Adipose tissue (tissue), 3 donors: ENCODE data around the gene RUSF1. TPM values are rescaled to one million over a fixed set of nuclear protein-coding genes. Genes with fewer than 3 reads are reported as not detected.
"Not testable (repeated sequence)": the region's sequence is repeated elsewhere in the genome, so short reads cannot be mapped to it uniquely, and the experiment has no call there.

Experiments used
- H3K27ac ChIP-seq: one replicate; pipeline ENCODE4 v1.5.1; 2013; ENCODE audit warnings: low read depth, low read length
- WGBS, 3 donors: extraction: QIAGEN DNeasy Blood & Tissue Kit; methylation state at CpG; one replicate each; pipeline ENCODE4 v1.1.7; 2013; 5-methylcytosine and 5-hydroxymethylcytosine counted together
- polyA plus RNA-seq, 3 donors: library from polyadenylated mRNA; stranded (reverse); fragments of 200-250 nt; gene quantifications; one replicate each; pipeline ENCODE4 v1.2.3, GENCODE V29; 2013
- donor health status: healthy with polysubstance abuse.
- donor health status: Bipolar disorder and iron deficiency.
- donor health status: healthy.

Gene RUSF1
- polyA plus RNA-seq, 3 donors: 34.0 to 65.8 (median 45.4) TPM

DNA sequence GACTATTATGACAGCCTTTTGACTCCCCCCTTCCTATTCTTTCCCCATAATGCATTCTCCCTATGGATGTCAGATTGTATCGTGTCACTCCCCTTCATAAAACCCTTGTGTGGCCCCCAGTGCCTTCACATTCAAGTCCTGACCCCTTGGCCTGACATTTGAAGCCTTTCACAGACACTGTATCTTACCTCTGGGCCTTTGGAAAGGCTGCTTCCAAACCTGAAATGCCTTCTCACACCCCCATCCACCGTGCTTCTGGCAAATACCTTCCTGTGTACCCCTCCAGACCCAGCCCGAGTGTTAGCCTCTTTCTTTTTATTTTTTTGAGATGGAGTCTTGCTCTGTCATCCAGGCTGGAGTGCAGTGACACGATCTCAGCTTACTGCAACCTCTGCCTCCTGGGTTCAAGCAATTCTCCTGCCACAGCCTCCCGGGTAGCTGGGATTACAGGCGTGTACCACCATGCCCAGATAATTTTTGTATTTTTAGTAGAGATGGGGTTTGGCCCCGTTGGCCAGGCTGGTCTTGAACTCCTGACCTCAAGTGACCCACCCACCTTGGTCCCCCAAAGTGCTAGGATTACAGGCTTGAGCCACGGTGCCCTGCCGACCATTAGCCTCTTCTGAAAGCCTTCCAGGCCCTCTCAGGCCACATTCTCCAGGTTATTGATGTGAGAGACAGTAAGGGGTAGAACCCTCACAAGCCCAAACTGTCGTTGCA is 46.8 kb downstream of the RUSF1 start:
- no peak overlapping the region for H3K27ac ChIP-seq

DNA sequence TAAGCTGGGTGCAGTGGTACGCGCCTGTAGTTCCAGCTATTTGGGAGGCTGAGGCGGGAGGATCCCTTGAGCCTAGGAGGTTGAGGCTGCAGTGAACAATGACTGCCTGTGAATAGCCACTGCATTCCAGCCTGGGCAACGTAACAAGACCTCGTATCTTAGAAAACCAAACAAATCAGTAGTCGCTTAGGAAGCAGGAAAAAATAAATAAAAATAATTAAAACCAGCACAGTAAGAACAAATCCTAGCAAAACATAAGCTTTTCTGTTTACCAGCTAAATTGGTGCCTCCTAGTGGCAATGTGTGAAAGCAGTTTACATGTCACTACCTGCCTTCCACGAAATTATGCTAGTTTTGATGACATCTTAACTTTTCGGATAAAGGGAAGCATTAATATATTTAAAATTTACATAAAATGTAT is 47.6 kb downstream of the RUSF1 start:
- WGBS, 3 donors: 43 to 47% (median 47%) methylated on average over 8 of the region's 8 CpGs
- H3K27ac ChIP-seq: no peak overlapping the region

More for the DNA sequence above, 46.8 kb downstream of the RUSF1 start:
- 87% methylated on average over 10 of the region's 10 CpGs for WGBS, 3 donors

DNA sequence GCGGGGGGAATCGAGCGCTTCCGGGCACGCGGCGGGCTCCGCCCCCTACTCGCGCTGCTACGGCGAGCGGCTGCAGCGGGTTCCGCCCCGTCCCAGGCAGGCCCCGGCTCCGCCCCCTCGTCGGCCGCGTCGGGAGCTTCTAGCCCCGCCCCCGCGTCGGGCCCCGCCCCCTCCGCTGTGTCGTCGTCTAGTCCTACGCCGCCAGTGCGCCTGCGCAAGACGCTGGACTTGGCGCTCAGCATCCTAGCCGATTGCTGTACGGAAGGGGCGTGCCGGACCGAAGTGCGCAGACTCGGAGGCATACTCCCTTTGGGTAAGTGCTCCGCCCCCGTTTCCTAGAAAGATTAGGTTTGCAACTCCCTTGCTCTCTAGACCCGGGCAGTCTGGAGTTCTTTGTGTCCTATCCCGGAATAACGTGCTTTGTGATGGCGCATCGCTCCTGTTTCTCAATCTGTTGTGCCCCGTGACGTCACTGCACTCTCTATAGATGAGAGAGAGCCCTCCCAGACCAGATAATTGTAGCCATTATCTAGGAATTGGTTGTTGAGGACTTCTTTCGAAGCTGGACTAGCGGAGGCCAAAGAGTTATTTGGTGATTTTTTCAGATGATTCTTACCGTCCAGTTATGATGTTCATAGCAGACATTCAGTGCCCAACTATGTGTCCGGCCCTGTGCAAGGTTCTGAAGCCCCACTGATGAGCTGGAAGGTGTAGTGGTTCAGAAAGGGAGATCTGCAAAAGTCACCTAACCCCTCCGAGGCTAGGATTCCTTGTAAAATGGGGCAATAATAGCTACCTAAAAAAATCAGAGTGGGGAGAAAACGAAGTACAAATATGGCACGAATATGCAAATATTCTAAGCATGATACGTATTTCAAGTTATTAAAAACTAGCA is 48.3 kb downstream of the RUSF1 start:
- peak overlapping the region; percentile 98 for H3K27ac ChIP-seq
- 3% methylated on average over 57 to 61 of the region's 61 CpGs for WGBS, 3 donors

DNA sequence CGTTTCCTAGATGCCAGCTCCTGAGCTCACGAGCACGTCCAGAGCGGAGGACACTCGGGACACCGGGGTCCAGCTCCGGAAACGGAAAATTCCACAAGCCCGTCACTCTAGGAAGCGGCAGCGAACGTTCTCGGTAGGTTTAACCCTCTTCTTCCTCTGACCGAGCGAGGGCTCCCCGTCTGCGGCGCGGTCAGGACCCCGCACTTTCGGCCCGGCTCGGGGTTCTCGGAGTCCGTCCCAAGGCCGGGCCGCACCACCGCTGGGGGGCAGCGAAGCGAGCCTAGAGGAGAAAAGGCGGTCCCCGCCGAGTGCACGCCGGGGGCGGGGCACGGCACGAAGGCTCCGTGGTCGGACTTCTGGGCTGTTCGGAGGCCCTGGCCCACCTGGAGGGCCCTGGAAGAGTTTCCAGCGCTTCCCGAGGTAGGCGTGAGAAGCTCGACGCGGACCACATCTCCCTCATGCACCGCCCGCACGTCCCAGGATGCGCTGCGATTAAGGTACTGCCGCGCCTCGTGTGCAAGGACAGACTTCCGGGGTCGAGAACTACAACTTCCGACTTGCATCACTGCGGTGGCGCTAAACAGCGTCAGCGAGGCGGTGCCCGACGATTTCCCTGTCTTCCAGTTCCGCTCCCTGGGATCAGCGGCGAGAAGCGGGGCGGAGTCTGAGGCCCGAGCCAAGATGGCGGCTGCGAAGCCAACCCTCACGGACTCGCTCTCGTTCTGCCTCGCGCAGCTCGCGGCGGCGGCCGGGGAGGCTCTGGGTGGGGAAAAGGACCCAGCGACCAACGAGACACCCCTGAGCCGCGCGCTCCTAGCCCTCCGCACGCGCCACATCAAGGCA is 49.1 kb downstream of the RUSF1 start, which contains the start of gene ARMC5:
ARMC5 (plus strand) TSS at position 658 of the 843 bp plus-strand sequence; CDS start at position 682, 24 bp downstream.
- H3K27ac ChIP-seq: peak within 1 kb of the TSS; percentile 98
- 0 to 1% (median 1%) methylated on average over 91 of the region's 91 CpGs for WGBS, 3 donors

DNA sequence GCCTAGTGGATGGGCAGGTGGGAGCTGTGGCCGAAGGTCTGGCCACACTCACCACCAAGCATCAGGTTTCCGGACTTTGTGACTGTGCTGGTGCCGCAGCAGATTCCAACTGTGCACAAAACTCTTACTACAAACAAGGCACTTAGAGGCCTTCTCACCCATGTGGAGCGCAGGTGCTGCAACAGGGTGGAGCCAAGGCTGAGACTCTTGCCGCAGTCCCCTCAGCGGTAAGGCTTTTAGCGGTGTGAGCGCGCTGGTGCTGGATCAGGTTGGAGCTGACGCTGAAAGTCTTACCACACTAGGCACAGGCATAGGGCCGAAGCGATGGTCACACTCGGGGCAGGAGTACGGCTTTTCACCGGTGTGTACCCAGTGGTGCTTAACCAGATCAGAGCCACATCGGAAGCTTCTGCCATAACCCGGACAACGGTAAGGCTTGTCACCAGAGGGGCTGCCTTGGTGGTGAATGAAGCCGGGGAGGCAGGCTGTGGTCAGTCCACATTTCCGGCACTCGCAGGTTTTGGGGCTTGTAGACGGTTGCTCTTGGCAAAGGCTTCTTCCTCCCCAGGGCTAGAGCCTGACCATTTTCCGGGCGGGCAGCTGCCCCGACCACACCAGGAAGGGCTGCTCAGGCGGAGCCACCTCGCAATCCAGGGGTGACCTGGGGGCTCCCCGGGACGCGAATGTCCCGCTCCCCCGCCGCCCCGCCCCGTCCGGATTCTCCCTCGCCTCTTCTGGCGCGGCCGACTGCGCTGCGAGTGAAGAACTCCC is 49.9 kb downstream of the RUSF1 start:
- WGBS, 3 donors: 1 to 2% (median 1%) methylated on average over 39 to 42 of the region's 42 CpGs
- H3K27ac ChIP-seq: peak overlapping the region; percentile 38

DNA sequence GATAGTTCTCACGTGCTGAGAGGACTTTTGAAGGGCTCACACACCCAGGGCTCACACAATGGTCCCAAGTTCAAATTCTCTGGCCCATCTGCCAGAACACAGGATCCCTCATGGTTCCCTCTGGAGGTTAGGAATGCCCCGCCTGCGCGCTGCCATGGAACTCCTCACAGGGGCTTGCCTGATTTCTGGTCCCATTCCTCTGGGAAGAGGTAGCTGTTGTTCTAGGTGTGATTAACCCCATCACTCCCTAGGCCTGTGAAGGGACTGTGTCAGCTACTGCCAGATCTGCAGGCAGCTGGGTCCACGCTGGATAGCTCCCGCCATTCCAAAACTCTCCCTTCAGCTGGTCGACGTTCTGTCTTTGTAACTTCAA is 51.2 kb downstream of the RUSF1 start:
- H3K27ac ChIP-seq: no peak overlapping the region
- WGBS, 3 donors: 71 to 83% (median 79%) methylated on average over 8 of the region's 8 CpGs

DNA sequence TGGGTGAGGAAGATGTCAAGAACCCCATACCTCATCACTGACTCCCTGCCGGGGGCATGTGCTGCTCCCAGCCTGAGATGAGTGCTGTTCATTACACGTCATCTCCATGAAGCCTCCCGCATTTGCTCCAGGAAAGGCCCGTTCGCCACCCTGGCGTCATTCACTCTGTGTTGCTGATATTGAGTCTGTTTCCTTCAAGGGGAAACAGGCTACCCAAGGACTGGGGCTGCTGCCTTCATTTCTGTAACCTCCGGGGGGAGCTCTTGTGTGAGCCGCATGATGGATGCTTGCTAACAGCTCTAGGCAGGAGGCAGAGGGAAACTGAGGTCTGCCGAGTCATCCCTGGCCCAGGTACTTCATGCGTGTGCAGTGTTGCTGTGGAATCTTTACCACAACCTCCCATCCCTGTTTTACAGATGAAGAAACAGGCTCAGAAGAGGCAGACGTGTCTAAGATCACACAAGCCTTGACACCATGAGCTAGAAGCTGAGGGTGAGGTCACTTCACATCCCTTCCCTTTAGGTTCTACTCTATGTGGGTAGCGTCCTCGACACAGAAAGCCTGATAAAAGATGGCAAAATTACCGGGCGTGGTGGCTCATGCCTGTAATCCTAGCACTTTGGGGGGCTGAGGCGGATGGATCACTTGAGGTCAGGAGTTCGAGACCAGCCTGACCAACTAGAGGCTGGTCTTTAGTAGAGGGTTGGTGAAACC is 52.4 kb downstream of the RUSF1 start:
- 63 to 71% (median 66%) methylated on average over 17 of the region's 17 CpGs for WGBS, 3 donors
- H3K27ac ChIP-seq: no peak overlapping the region

DNA sequence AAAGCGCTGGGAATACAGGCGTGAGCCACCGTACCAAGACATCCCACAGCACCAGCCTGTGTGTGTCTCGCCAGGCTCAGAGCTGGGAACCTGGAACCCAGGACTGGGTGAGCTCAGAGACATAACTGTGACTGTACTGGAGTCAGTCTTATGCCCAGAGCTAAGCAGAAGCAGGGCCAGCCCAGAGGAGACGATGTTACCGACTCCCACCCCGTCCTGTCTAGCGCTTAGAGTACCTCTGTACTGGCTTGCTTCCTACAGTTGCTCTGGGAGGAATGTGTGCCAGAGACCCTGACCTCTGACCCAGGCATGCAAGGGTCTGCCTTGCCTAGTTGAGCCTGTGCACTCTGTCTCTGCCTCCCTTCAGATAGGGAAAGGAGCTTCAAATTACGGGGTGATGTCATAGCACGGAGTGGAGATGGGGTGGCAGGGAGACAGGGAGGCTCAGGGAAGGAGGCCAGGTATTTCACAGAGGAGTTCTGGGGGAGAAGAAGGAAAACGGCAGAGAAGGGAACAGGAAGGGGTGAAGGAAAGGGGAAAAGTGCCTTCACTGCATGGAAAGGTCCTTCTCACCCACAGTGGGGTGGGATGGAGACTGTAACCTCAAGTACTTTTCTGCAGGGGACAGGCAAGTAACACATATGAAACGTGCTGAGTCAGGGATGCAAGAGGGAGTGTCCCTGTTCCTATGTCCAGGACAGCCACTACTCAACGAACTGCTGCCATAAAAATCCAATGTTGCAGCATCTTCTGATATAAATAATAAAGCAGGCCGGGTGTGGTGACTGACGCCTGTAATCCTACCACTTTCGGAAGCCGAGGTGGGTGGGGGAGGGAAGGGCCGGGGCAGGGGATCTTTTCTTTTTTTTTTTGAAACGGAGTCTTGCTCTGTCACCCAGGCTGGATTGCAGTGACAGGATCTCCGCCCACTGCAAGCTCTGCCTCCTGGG is 54.7 kb downstream of the RUSF1 start:
- 44 to 57% (median 45%) methylated on average over 19 to 20 of the region's 20 CpGs for WGBS, 3 donors
- H3K27ac ChIP-seq: no peak overlapping the region

DNA sequence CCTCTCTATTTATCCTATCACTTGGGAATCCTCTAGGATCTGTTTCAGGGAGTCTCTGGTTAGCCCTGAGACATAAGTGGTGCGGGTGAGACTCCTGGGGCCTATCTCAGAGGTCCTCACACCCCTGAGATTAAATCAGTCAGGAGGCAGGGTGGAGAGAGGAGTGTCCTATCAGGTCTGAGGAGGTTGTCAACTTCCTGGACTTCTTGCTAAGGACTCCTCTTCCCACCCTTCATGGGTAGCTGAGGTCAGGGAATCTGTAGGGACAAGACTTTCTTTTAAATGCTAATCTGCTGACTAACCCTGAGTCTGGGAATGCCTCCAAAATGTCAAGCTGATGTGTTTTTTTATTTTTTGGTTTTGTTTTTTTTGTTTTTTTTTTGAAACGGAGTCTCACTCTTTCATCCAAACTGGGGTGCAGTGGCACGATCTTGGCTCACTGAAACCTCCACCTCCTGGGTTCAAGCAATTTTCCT is 55.5 kb downstream of the RUSF1 start:
- no peak overlapping the region for H3K27ac ChIP-seq
- WGBS, 3 donors: 41 to 54% (median 53%) methylated on average over 3 of the region's 3 CpGs

DNA sequence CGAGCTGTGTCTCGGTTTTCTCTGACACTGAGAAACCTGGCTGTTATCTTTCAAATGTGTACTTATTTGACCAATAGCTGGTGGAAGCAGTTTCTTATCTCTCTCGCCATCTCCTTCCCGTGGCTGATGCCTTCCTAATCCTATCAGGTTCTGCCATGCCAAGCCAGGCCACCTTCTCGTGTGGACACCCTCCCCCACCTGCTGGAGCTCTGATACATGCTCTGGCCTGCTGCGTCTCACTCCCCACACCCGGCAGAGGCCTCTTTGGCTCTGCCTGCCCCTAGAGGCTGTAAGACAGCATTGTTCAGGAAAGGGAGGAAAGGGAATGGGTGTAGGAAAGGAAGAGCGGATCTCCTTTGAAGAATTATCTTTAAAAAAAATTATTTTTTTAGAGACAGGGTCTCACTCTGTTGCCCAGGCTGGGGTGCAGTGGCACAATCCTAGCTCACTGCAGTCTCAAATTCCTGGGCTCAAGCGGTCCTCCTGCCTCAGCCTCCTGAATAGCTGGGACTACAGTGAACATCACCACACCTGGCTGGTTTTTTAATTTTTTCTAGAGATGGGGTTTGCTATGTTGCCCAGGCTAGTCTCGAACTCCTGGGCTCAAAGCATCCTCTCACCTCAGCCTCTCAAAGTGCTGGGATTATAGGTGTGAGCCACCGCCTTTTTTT is 56.4 kb downstream of the RUSF1 start:
- no peak overlapping the region for H3K27ac ChIP-seq
- WGBS, 3 donors: 42 to 55% (median 48%) methylated on average over 11 of the region's 11 CpGs

DNA sequence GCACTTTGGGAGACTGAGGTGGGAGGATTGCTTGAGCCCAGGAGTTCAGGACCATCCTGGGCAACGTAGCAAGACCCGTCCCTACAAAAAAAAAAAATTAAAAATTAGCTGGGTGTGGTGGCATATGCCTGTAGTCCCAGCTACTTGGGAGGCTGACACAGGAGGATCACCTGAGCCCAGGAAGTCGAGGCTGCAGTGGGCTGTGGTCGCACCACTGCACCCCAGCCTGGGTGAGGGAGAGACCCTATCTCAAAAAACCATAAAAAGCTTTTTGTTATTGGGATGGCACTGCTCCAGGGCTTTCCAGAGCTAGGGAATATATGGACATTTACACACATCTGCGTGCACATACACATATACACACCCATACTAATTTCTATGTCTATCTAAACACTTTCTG is 57.0 kb downstream of the RUSF1 start:
- no peak overlapping the region for H3K27ac ChIP-seq

DNA sequence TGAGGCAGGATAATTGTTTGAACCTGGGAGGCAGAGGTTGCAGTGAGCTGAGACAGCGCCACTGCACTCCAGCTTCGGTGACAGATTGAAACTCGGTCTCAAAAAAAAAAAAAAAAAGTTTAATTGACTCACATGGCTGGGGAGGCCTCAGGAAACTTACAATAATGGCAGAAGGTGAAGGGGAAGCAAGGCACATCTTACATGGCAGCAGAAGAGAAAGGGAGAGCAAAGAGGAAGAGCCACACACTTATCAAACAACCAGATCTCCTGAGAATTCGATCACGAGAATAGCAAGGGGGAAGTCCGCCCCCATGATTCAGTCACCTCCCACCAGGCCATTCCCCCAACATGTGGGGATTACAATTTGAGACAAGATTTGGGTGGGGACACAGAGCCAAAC is 62.3 kb downstream of the RUSF1 start:
- WGBS, 3 donors: 72 to 83% (median 72%) methylated on average over 6 of the region's 6 CpGs

More for the DNA sequence above, 57.0 kb downstream of the RUSF1 start:
- WGBS, 3 donors: 85 to 89% (median 86%) methylated on average over 5 of the region's 5 CpGs

DNA sequence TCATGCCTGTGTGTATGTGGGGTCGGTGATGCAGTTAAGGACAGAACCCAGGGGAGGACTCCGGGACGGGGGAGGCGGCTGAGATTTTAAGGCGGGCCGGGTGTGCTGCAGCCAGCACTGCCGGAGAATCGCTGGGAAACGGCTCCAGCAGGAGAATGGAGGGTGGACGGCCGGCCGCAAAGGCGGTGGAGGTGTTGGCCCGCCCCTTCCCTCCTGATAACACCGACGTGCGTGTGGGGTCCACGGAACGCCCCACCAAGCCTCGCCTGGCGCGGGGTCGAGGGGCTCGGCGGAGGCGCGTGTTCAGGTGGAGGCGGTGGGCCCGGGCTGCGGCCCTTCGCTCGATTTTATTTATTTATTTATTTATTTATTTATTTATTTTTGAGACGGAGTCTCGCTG is 66.2 kb downstream of the RUSF1 start:
- WGBS, 3 donors: 42 to 55% (median 54%) methylated on average over 34 of the region's 34 CpGs
- H3K27ac ChIP-seq: no peak overlapping the region

More for the DNA sequence above, 62.3 kb downstream of the RUSF1 start:
- not testable (repeated sequence) for H3K27ac ChIP-seq

DNA sequence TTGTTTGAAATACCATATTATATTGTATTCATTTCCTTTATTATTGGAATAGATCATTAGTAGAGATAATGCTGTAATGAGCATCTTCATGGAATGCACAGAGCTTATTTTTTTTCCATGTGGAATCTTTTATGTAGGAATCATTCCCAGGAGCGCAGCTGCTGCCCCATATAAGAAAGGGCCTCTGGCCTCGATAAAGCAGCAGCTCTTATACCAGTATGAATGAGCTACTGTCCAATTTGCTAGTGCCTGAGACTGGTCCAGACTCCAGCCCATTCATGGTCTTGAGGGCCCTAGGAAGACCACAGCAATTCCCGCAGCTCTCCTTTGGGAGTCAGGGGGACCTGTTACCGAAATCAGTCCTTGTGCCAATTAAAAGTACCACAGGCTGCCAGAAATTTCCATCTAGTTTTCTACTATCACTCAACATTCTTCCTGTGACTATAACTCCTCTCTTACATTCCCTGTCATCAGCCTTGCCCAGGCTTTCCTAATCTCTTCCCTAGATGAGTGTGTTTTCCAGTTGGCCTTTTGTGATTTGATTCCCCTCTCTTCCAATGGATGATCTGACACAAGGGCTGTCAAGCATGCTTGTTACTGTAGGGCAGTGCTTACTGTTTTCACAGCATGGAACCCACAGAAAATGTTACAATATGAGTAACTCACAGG is 67.5 kb downstream of the RUSF1 start:
- WGBS, 3 donors: 67 to 81% (median 71%) methylated on average over 4 of the region's 4 CpGs

DNA sequence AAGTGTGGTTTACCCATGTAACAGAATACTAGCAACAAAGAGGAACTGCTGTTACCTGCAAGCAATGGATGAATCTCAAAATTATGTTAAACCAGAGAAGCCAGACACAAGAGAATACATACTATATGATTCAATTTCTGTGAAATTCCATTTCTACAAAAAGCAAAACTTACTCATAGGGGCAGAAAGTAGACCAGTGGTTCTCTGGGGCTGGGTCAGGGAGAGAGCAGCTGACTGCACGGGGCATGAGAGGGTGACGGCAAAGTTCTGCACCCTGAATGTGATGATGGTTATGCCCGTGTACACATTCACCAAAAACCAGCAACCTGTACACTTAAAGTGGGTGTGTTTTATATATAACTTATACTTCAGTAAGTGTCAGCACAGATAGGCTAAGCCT is 68.7 kb downstream of the RUSF1 start:
- WGBS, 3 donors: 84 to 87% (median 86%) methylated on average over 3 of the region's 3 CpGs
- H3K27ac ChIP-seq: no peak overlapping the region

More for the DNA sequence above, 67.5 kb downstream of the RUSF1 start:
- H3K27ac ChIP-seq: no peak overlapping the region
